GM18498 (cell line): Measurements from ENCODE around the gene MMD2.
"Not testable (repeated sequence)": the region's sequence is repeated elsewhere in the genome, so short reads cannot be mapped to it uniquely, and the experiment has no call there.

Source experiments
- ATAC-seq: cut with Tn5 transposase; IDR thresholded peaks from one replicate; pipeline ENCODE4 v1.9.1; 2021; ENCODE audit warnings: mild to moderate bottlenecking, moderate library complexity; ENCODE audit not compliant: unreplicated experiment

MMD2 gene

GRCh38 chr7:4958477-4959301 lies at the start of gene MMD2:
TSS of gene MMD2 (minus strand) at chr7:4959187. CDS start at chr7:4959017, 170 bp downstream.
- ATAC-seq = no peak

- no peak for ATAC-seq
Observed at GRCh38 chr7:5005066-5005465, 46.1 kb upstream of the MMD2 start.

GRCh38 chr7:5001911-5002310 lies 42.9 kb upstream of the MMD2 start:
- ATAC-seq = no peak

- no peak for ATAC-seq
Observed at GRCh38 chr7:5001003-5001402, 42.0 kb upstream of the MMD2 start.

- no peak for ATAC-seq
Observed at GRCh38 chr7:4999369-4999950, 40.5 kb upstream of the MMD2 start.

GRCh38 chr7:4998910-4999309 lies 39.9 kb upstream of the MMD2 start:
- no peak for ATAC-seq

- ATAC-seq = no peak
Observed at GRCh38 chr7:4998244-4998643, 39.3 kb upstream of the MMD2 start.

- ATAC-seq = no peak
Observed at GRCh38 chr7:4996696-4997222, 37.8 kb upstream of the MMD2 start.

- ATAC-seq = no peak
Observed at GRCh38 chr7:4995429-4995969, 36.5 kb upstream of the MMD2 start.

GRCh38 chr7:4993471-4993870 lies 34.5 kb upstream of the MMD2 start:
- no peak for ATAC-seq

- peak; percentile 60 for ATAC-seq
Observed at GRCh38 chr7:4982741-4983140, 23.8 kb upstream of the MMD2 start.

GRCh38 chr7:4981295-4981890 lies 22.4 kb upstream of the MMD2 start:
- not testable (repeated sequence) for ATAC-seq

- ATAC-seq = not testable (repeated sequence)
Observed at GRCh38 chr7:4975626-4976025, 16.6 kb upstream of the MMD2 start.

GRCh38 chr7:4973728-4974198 lies 14.8 kb upstream of the MMD2 start:
- peak; percentile 94 for ATAC-seq

- not testable (repeated sequence) for ATAC-seq
Observed at GRCh38 chr7:4972446-4972845, 13.5 kb upstream of the MMD2 start.

GRCh38 chr7:4965295-4966022 lies 6.5 kb upstream of the MMD2 start:
- ATAC-seq = no peak

GRCh38 chr7:4964506-4964905 lies 5.5 kb upstream of the MMD2 start:
- ATAC-seq = no peak

GRCh38 chr7:4962872-4963775 lies 4.1 kb upstream of the MMD2 start:
- no peak for ATAC-seq

- no peak for ATAC-seq
Observed at GRCh38 chr7:4960363-4960762, 1.4 kb upstream of the MMD2 start.

- ATAC-seq = no peak
Observed at GRCh38 chr7:4959893-4960292, 906 bp upstream of the MMD2 start.
